HL-60 (cell line): ENCODE results near the gene PLXNA2.

ENCODE experiments used
- DNase-seq, 2 experiments: peaks; one replicate each; pipeline ENCODE4 v3.0.0-alpha.2; 2010 to 2020; ENCODE audit warnings: low read depth in 1 of 2, low spot score in 1 of 2
- H3K27ac ChIP-seq: fragments of 250-450 bp; sonication (Bioruptor Pico); replicated peaks from 2 replicates; pipeline ENCODE4 v1.5.1; 2020; ENCODE audit warnings: mild to moderate bottlenecking, moderate library complexity
- H3K27me3 ChIP-seq: fragments of 250-450 bp; sonication (Bioruptor Pico); 2 replicates; pipeline ENCODE4 v1.5.1; 2021; ENCODE audit warnings: mild to moderate bottlenecking, moderate library complexity; ENCODE audit not compliant: insufficient read depth, poor library complexity, severe bottlenecking
- H3K4me3 ChIP-seq: replicated peaks from 2 replicates; pipeline ENCODE4 v1.5.1; 2011; ENCODE audit warnings: mild to moderate bottlenecking, control low read depth, low read length; ENCODE audit not compliant: insufficient read depth
- GABPA ChIP-seq: IDR thresholded peaks from 2 replicates; pipeline ENCODE4 v1.6.1; 2012; ENCODE audit warnings: low read depth
- POLR2AphosphoS5 ChIP-seq: IDR thresholded peaks from 2 replicates; pipeline ENCODE4 v1.6.1; 2012; ENCODE audit warnings: low read depth
- REST ChIP-seq: IDR thresholded peaks from 2 replicates; pipeline ENCODE4 v1.6.1; 2012; ENCODE audit warnings: low read depth; ENCODE audit not compliant: insufficient replicate concordance
- SPI1 ChIP-seq: IDR thresholded peaks from 2 replicates; pipeline ENCODE4 v1.6.1; 2012; ENCODE audit warnings: low read depth, mild to moderate bottlenecking, borderline replicate concordance
- TF ChIP-seq, protein P1 (sequence below): IDR thresholded peaks from one replicate; pipeline ENCODE4 v1.5.1; 2011; ENCODE audit warnings: low read length, control low read depth, inconsistent platforms; ENCODE audit not compliant: insufficient read depth

PLXNA2 gene

DNA sequence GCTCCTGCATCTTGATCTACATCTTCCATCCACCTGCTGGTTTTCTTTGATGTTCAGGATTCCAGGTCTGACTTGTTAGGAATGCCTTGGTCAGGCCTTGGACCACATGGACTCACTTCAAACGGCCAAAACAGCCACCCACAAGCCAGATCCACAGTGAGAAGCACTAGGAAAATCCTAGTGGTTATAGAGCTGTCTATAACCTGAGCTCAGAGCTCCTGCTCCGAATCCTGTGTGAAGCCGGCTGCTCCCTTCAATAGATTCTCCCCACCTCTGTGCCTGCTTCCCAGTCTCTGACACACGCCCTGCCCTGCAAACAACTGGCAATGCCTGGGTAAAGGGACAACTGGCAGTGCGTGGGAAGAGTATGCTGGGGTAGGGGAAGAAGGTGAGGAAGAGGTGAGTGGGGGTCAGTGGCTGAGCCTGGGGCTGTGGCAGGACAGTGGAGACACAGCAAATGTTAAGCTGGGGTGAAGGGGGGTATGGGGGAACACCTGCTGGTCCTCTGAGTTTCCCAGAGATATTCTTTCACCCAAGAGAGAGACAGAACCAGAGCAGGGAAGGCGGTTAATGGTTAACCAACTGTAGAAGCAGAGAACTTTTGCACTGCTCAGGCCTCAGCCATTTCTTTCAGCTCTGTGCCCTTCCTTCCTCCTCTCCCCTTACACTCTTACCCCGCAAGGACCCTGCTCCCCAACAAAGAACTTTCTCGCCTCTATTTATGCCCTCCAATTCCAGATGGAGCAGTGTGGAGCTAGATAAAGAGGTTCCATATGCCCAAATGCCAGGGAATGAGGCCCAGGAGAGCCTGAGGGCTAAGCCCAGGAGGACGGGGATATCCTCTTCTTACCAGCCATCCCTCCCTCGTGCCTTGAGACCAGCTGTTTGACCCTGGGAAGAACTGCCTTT lies 4.5 kb downstream of the PLXNA2 start:
- H3K27me3 ChIP-seq, result peaks cover 33% of the 10 kb centered on the region
- H3K27ac ChIP-seq, result no peak overlapping the region
- H3K4me3 ChIP-seq, result no peak overlapping the region
- no peak for DNase-seq
- TF ChIP-seq SPI1, result no peak
- no peak for TF ChIP-seq POLR2AphosphoS5
- TF ChIP-seq, protein P1, sequence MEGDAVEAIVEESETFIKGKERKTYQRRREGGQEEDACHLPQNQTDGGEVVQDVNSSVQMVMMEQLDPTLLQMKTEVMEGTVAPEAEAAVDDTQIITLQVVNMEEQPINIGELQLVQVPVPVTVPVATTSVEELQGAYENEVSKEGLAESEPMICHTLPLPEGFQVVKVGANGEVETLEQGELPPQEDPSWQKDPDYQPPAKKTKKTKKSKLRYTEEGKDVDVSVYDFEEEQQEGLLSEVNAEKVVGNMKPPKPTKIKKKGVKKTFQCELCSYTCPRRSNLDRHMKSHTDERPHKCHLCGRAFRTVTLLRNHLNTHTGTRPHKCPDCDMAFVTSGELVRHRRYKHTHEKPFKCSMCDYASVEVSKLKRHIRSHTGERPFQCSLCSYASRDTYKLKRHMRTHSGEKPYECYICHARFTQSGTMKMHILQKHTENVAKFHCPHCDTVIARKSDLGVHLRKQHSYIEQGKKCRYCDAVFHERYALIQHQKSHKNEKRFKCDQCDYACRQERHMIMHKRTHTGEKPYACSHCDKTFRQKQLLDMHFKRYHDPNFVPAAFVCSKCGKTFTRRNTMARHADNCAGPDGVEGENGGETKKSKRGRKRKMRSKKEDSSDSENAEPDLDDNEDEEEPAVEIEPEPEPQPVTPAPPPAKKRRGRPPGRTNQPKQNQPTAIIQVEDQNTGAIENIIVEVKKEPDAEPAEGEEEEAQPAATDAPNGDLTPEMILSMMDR, result no peak
- TF ChIP-seq GABPA, result no peak
- no peak for TF ChIP-seq REST

DNA sequence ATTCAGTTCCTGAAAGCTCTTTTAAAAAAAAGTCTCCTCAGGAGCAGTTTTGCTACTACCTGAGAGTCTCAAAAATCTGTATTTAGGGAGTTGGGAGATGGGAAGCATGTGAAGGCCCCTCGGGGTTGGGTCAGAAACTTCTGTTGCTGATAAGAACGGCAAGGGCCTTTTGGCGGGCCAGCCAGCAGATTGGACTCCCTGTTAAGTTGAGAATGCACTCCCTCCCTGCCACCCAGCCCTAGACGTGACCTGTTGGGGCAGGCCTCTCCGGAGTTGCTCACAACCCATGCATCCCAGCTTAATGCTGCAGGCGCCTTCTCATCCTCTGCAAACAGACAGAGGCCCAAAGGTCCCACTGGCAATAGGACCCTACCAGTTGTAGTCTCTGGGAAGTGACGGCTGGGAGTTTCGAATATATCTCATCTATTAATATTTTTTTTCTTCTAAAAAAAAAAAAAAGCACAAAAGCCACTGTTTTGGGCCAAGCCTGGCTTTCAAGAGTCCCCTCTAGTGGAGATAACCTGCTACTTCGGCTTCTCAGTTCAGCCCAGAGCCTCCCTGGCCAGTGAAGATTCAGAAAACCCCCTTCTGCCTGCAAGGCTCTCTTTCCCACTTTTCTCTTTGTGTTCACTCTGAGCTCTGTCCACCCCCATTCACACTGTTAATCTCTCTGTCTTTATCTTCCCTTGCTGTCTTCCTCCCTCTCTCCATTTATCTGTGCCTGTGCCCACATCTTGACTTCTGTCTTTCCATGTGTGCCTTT lies 5.3 kb downstream of the PLXNA2 start:
- H3K4me3 ChIP-seq, result no peak overlapping the region
- H3K27me3 ChIP-seq, result peaks cover 33% of the 10 kb centered on the region
- no peak for DNase-seq
- no peak overlapping the region for H3K27ac ChIP-seq
- no peak for TF ChIP-seq SPI1
- TF ChIP-seq, protein P1, result peak; percentile 27

- TF ChIP-seq, protein P1, result no peak
- peaks cover 25% of the 10 kb centered on the region for H3K27me3 ChIP-seq
- no peak overlapping the region for H3K4me3 ChIP-seq
- no peak for DNase-seq
- H3K27ac ChIP-seq, result no peak overlapping the region
Observed at GRCh38 chr1:208237241-208237640, 6.9 kb downstream of the PLXNA2 start.

DNA sequence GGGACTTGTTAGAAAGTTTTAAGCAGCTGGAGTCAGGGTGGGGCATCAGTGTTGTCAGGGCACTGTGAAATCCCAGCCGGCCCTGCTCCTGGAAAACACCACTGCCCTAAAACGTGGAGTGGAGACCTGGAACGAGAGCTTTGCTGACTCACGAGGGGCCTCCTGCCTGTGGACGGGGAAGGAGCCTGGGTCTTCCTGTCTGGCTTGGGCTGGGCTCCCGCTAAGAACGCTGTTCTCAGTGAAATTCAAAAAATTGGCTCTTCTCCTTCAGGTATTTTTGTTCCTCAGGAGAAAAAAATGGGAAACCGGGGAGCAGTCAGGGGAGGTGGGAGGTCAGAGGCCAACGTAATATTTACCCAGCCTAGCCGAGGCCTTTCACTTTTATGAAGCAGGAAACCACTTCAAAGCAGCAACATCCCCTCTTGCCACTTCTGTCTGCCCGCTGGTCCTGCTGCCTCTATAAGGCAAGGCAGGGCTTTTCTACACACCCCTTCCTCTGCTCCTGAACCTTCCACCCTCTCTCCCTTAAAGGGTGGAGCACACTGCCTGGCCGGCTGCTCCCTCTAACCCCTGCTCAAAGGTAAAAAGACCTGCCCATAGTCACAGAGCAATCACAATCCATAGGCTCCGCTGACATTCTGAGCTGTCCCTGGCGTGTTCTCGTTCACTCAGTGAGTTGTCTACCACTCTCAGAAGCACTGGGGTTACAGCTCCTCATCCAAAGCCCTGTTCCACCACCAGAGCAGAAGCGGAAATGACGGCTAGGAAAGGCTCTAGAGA lies 8.0 kb downstream of the PLXNA2 start:
- TF ChIP-seq SPI1, result no peak
- no peak for TF ChIP-seq REST
- TF ChIP-seq GABPA, result no peak
- TF ChIP-seq, protein P1, result no peak
- no peak for TF ChIP-seq POLR2AphosphoS5
- Histone ChIP-seq H3K27ac (no peak overlapping the region), H3K27me3 (peaks cover 15% of the 10 kb centered on the region), H3K4me3 (no peak overlapping the region)
- no peak for DNase-seq
